Measurements from ENCODE around the gene UGT2B17. TPM values are rescaled to one million over a fixed set of nuclear protein-coding genes. Genes with fewer than 3 reads are reported as not detected.

UGT2B17 gene
- total RNA-seq, 1 experiment from 2014 or later, result 1.2 TPM

Other genes with a start within 250 kb of the UGT2B17 start
- gene YTHDC1, start 226.2 kb downstream of the UGT2B17 start, total RNA-seq (2014; rRNA removed; shearing (Covaris generic)), result 20.8 and 34.1 TPM in 2 replicates
- gene TMPRSS11E, start 128.9 kb downstream of the UGT2B17 start, total RNA-seq (2014; rRNA removed; shearing (Covaris generic)), result not detected in 2 replicates
- gene UGT2B15, start 94.3 kb upstream of the UGT2B17 start, total RNA-seq (2014; rRNA removed; shearing (Covaris generic)), result not detected in 2 replicates
- not detected in 2 replicates for gene UGT2B10, start 239.7 kb upstream of the UGT2B17 start, total RNA-seq (2014; rRNA removed; shearing (Covaris generic))

Measured in M059J (cell line).